CD4-positive, CD25-positive, alpha-beta regulatory T cell (primary cell): ENCODE results near the gene PKD2L1. TPM values are rescaled to one million over a fixed set of nuclear protein-coding genes. Genes with fewer than 3 reads are reported as not detected.
"Not testable (repeated sequence)": the region's sequence is repeated elsewhere in the genome, so short reads cannot be mapped to it uniquely, and the experiment has no call there.

Source experiments
- ATAC-seq, 2 donors: fragments of 150-1000 bp; cut with Tn5 transposase; one replicate each; pipeline ENCODE4 v1.10.0; 2021; ENCODE audit warnings: low read depth in 2 of 2, moderate number of reproducible peaks in 2 of 2, moderate library complexity in 1 of 2
- DNase-seq, 3 donors: peaks; one replicate each; pipeline versions ENCODE4 v3.0.0 to v3.0.0-alpha.2; 2012 to 2022; ENCODE audit warnings: mixed read lengths in 1 of 3
- H3K27ac ChIP-seq: one replicate; pipeline ENCODE4 v1.7.0; 2013; ENCODE audit warnings: mild to moderate bottlenecking, low read length; ENCODE audit not compliant: insufficient read depth, poor library complexity, severe bottlenecking
- H3K27me3 ChIP-seq: one replicate; pipeline ENCODE4 v1.7.0; 2013; ENCODE audit warnings: low read length; ENCODE audit not compliant: control insufficient read depth, insufficient read depth
- H3K36me3 ChIP-seq: one replicate; pipeline ENCODE4 v1.7.0; 2013; ENCODE audit warnings: mild to moderate bottlenecking, low read length, moderate library complexity; ENCODE audit not compliant: control insufficient read depth, insufficient read depth
- H3K4me1 ChIP-seq: 2 replicates; pipeline ENCODE4 v1.7.0; 2013; ENCODE audit warnings: mild to moderate bottlenecking, low read length; ENCODE audit not compliant: insufficient read depth, control insufficient read depth, poor library complexity, severe bottlenecking
- H3K4me3 ChIP-seq: one replicate; pipeline ENCODE4 v1.7.0; 2013; ENCODE audit warnings: low read depth, mild to moderate bottlenecking, low read length, moderate library complexity
- H3K9me3 ChIP-seq, 2 experiments: 1 replicate in 1 of 2; 2 replicates in 1 of 2; pipeline ENCODE4 v1.7.0; 2013; ENCODE audit warnings: low read length in 2 of 2, mild to moderate bottlenecking in 1 of 2, moderate library complexity in 1 of 2; ENCODE audit not compliant: control insufficient read depth in 2 of 2
- H3K27ac Mint-ChIP-seq, 3 donors: one replicate each; pipeline ENCODE4 v1.8.0; 2020 to 2022; ENCODE audit warnings: mild to moderate bottlenecking in 3 of 3, mixed read lengths in 3 of 3, moderate library complexity in 2 of 3
- H3K27me3 Mint-ChIP-seq: one replicate; pipeline ENCODE4 v1.8.0; 2022; ENCODE audit warnings: mild to moderate bottlenecking, mixed read lengths
- H3K36me3 Mint-ChIP-seq: one replicate; pipeline ENCODE4 v1.8.0; 2020; ENCODE audit warnings: mixed read lengths
- H3K4me1 Mint-ChIP-seq, 4 donors: one replicate each; pipeline ENCODE4 v1.8.0; 2020 to 2022; ENCODE audit warnings: mixed read lengths in 4 of 4, mild to moderate bottlenecking in 1 of 4
- H3K4me3 Mint-ChIP-seq, 4 donors: one replicate each; pipeline ENCODE4 v1.8.0; 2020 to 2022; ENCODE audit warnings: mild to moderate bottlenecking in 4 of 4, mixed read lengths in 4 of 4, moderate library complexity in 3 of 4
- H3K9me3 Mint-ChIP-seq, 7 donors: one replicate each; pipeline ENCODE4 v1.8.0; 2020 to 2022; ENCODE audit warnings: mixed read lengths in 7 of 7, mild to moderate bottlenecking in 3 of 7, moderate library complexity in 2 of 7
- polyA plus RNA-seq, 4 donors: library from polyadenylated mRNA; unstranded; fragments of 300-500 nt; fragmentation: Illumina TruSeq; gene quantifications; one replicate each; pipeline ENCODE4 v1.2.3, GENCODE V29; 2021
- total RNA-seq: library from RNA; stranded (reverse); gene quantifications from one replicate; pipeline ENCODE4 v1.2.3, GENCODE V29; 2022

Gene PKD2L1
- total RNA-seq (not detected), polyA plus RNA-seq (not detected)

DNA sequence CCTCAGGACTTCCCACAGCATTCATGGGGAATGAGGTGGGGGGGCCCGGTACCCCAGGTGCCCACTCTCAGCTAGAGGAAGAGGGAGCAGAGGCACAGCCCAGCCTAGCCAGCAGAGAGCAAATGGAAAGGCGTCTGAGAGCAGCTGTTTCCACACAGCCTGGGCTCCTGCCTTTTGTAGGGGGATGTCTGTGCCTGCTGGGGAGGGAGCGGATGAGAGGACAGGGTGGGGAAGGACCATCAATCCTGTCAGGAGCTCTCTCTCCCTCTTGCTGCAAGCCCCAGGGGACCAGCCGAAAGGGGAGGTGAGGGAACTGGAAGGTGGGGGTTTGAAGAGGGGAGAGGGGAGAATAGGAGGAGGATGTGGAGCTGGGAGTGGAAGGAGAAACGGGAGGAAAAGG is at the start of gene PKD2L1:
Gene PKD2L1, minus strand, starts transcription at position 150 of the 400 bp plus-strand sequence. Its CDS starts 125 bp downstream, at position 25.
- DNase-seq, result no peak
- Histone ChIP-seq H3K27me3 (no peaks in the 10 kb centered on the region), H3K27ac (no peak within 1 kb of the TSS), H3K36me3 (no peaks in the 10 kb centered on the region), H3K4me1 (peaks cover 7% of the 10 kb centered on the region), H3K9me3 (no peaks in the 10 kb centered on the region), H3K4me3 (no peak within 1 kb of the TSS)
- Mint-ChIP-seq H3K9me3 (peaks cover 0 to 1% (median 0%) of the 10 kb centered on the region in 7 donors), H3K36me3 (no peaks in the 10 kb centered on the region), H3K4me1 (peaks cover 0 to 13% (median 3%) of the 10 kb centered on the region in 4 donors), H3K27ac (no peak within 1 kb of the TSS), H3K27me3 (peaks cover 19% of the 10 kb centered on the region), H3K4me3 (no peak within 1 kb of the TSS)
- ATAC-seq, result no peak

DNA sequence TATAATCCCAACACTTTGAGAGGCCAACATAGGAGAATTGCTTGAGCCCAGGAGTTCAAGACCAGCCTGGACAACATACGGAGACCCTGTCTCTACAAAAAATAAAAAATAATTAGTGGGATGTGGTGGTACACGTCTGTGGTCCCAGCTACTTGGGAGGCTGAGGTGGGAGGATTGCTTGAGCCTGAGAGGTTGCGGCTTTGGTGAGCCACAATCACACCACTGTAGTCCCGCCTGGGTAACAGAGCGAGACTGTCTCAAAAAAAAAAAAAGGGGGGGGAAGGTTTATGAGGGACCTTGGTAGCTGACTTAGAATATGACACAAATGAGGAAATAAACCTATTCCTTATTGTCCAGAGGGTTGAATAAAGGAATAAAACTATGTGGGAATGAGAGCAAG is 47.8 kb upstream of the PKD2L1 start:
- ATAC-seq (no peak), DNase-seq (no peak)
- Mint-ChIP-seq H3K36me3 (peaks cover 19% of the 10 kb centered on the region), H3K9me3 (no peaks in the 10 kb centered on the region), H3K4me1 (no peaks in the 10 kb centered on the region), H3K4me3 (no peak overlapping the region), H3K27me3 (no peaks in the 10 kb centered on the region), H3K27ac (no peak overlapping the region)
- Histone ChIP-seq H3K4me3 (no peak overlapping the region), H3K9me3 (no peaks in the 10 kb centered on the region), H3K36me3 (no peaks in the 10 kb centered on the region), H3K27ac (no peak overlapping the region), H3K27me3 (no peaks in the 10 kb centered on the region), H3K4me1 (peaks cover 19% of the 10 kb centered on the region)

GRCh38 chr10:100376656-100377055 is 46.6 kb upstream of the PKD2L1 start:
- not testable (repeated sequence) for H3K36me3 Mint-ChIP-seq, H3K4me1 Mint-ChIP-seq, H3K27me3 ChIP-seq, H3K9me3 Mint-ChIP-seq, DNase-seq, H3K27ac Mint-ChIP-seq, H3K27me3 Mint-ChIP-seq, H3K9me3 ChIP-seq, H3K4me3 ChIP-seq, H3K27ac ChIP-seq, H3K36me3 ChIP-seq, ATAC-seq
- H3K4me3 Mint-ChIP-seq, result peak overlapping the region in 1 of 4 donors; percentile 30
- peaks cover 30% of the 10 kb centered on the region for H3K4me1 ChIP-seq

DNA sequence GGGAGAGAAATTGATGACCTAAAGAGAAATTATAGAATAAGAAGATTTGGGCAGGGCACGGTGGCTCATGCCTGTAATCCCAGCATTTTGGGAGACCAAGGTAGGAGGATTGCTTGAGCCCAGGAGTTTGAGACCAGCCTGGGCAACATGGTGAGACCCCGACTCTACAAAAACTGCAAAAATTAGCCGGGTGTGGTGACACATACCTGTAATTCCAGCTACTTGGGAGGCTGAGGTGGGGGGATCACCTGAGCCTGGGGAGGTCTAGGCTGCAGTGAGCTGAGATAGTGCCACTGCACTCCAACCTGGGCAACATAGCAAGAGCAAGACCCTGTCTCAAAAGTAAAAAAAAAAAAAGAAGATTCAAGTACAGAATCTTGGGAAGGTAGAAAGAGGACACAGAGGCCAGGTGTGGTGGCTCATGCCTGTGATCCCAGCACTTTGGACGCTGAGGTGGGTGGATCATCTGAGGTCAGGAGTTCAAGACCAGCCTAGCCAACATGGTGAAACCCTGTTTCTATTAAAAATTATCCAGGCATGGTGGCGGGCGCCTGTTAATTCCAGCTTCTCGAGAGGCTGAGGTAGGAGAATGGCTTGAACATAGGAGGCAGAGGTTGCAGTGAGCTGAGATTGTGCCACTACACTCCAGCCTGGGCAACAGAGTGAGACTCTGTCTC is 44.8 kb upstream of the PKD2L1 start:
- Histone ChIP-seq H3K4me3 (peak overlapping the region; percentile 3), H3K4me1 (peaks cover 45% of the 10 kb centered on the region)
- not testable (repeated sequence) for H3K27me3 ChIP-seq, H3K9me3 Mint-ChIP-seq, H3K27me3 Mint-ChIP-seq, H3K36me3 Mint-ChIP-seq, ATAC-seq, DNase-seq, H3K9me3 ChIP-seq, H3K4me3 Mint-ChIP-seq, H3K27ac ChIP-seq, H3K36me3 ChIP-seq
- H3K4me1 Mint-ChIP-seq, result peaks cover 9 to 18% (median 12%) of the 10 kb centered on the region in 4 donors
- H3K27ac Mint-ChIP-seq, result peak overlapping the region in 1 of 3 donors; percentile 54

DNA sequence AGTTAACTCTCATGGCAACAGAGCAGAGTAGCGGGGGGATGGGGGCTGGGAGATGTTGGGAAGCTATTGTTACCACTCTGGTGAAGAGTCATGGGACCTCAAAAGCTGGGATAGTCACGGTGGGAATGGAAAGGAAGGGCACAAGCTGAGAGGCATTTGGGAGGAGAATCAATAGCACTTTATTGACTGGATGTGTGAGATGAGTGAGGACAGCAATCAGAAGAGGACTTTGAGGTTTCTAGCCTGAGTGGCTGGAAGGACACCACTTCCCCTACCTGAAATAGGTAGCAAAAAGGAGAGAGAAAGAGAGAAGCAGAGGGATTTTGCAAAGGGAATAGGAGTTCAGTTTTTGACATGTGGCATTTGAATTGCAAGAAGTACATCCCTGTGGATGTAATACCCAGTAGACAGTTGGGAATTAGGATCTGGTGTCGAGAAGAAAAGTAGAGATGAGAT is 44.2 kb upstream of the PKD2L1 start:
- Histone ChIP-seq H3K4me1 (peaks cover 45% of the 10 kb centered on the region), H3K27ac (peak overlapping the region; percentile 73), H3K9me3 (no peaks in the 10 kb centered on the region), H3K36me3 (no peaks in the 10 kb centered on the region), H3K4me3 (peak overlapping the region; percentile 85), H3K27me3 (no peaks in the 10 kb centered on the region)
- no peaks in the 10 kb centered on the region for H3K9me3 Mint-ChIP-seq
- no peaks in the 10 kb centered on the region for H3K36me3 Mint-ChIP-seq
- no peak overlapping the region for H3K27ac Mint-ChIP-seq
- peak in 1 of 3 donors; percentile 21 for DNase-seq
- no peak for ATAC-seq
- H3K4me3 Mint-ChIP-seq, result no peak overlapping the region
- peaks cover 9 to 22% (median 12%) of the 10 kb centered on the region in 4 donors for H3K4me1 Mint-ChIP-seq
- H3K27me3 Mint-ChIP-seq, result no peaks in the 10 kb centered on the region

DNA sequence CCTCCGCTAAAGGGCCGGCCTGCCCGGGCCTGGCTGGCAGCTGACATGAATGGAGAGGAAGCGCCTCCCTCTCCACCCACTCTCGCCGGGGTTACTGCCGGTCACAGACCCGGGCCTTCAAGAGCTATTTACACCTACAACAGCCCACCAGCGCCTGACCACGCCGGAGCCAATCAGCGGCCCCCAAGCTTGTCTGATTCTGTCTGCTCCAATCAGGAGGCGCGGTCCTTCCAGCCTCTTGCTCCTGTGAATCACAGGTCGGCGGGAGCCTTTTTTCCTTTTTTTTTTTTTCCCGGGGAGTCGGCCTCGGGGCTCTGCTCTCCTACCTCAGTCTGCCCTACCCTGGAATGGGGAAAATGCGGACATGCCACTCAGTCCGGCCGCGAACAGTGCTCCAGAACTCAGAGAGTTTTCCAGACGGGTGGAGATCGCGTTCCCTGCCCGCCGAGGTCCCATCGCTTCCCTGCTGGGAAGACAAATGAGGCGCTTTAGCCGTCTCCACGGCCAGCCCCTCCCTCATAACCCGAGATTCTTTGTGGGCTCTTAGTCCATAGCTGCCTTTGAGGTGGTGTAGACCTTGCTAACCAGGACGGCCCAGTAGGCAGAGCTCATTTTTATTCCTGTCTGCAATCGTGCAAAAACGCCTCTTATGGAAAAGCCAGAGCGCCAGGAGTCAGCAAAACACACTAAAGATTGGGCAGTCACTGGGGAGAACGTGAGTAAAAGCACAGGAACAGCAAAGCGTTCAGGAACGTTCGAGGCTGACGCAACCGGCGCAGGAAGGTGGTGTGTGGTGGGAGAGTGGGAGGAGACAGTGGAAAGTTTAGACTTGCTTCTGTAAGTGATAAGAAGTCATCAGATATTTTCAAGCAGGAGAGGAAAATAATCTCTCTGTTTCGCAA is 43.5 kb upstream of the PKD2L1 start:
- Mint-ChIP-seq H3K36me3 (no peaks in the 10 kb centered on the region), H3K27ac (no peak overlapping the region), H3K9me3 (no peaks in the 10 kb centered on the region), H3K27me3 (no peaks in the 10 kb centered on the region), H3K4me1 (peaks cover 9 to 22% (median 12%) of the 10 kb centered on the region in 4 donors), H3K4me3 (no peak overlapping the region)
- Histone ChIP-seq H3K9me3 (no peaks in the 10 kb centered on the region), H3K4me1 (peaks cover 45% of the 10 kb centered on the region), H3K4me3 (peak overlapping the region; percentile 85), H3K27ac (peak overlapping the region; percentile 73), H3K27me3 (no peaks in the 10 kb centered on the region), H3K36me3 (no peaks in the 10 kb centered on the region)
- DNase-seq (peak; percentile 72 to 92 (median 73)), ATAC-seq (peak; percentile 74 to 84)

GRCh38 chr10:100372415-100373297 is 42.6 kb upstream of the PKD2L1 start:
- Mint-ChIP-seq H3K27ac (no peak overlapping the region), H3K9me3 (no peaks in the 10 kb centered on the region), H3K4me1 (peaks cover 9 to 22% (median 15%) of the 10 kb centered on the region in 4 donors), H3K36me3 (no peaks in the 10 kb centered on the region), H3K27me3 (no peaks in the 10 kb centered on the region), H3K4me3 (no peak overlapping the region)
- H3K27ac ChIP-seq, result peak overlapping the region; percentile 73
- H3K4me1 ChIP-seq, result peaks cover 45% of the 10 kb centered on the region
- no peaks in the 10 kb centered on the region for H3K27me3 ChIP-seq
- H3K9me3 ChIP-seq, result no peaks in the 10 kb centered on the region
- H3K4me3 ChIP-seq, result peak overlapping the region; percentile 85
- no peak for DNase-seq
- ATAC-seq, result no peak
- H3K36me3 ChIP-seq, result no peaks in the 10 kb centered on the region
